ENCODE measurements around the gene TMOD3.

The TMOD3 gene

GRCh38 chr15:51938286-51938685 is 108.8 kb downstream of the TMOD3 start:
- no peak overlapping the region for H3K9ac ChIP-seq (ENCODE audit: insufficient read length)

DNA sequence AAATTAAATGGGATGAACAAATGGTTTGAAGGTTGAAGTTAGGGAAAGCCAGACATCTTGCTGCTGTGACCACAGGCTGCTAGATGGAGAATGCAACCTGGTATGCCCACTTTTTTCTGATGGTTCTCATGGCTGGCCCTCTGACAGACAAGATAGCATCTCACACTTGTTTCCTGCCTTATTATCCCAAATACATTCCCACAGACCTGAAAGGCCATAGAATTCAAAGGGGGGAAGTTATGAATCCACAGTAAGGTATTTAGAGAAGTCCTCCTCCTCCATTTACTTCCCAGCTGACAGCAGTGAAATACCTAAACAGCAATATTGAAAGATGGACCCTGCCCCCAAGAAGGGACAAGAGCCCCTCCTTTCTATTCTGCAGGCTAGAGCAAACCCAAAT is 109.8 kb downstream of the TMOD3 start:
- peaks cover 36% of the 10 kb centered on the region for H3K36me3 ChIP-seq (ENCODE audit: insufficient read depth, low read length)

More at GRCh38 chr15:51938286-51938685, 108.8 kb downstream of the TMOD3 start:
- Histone ChIP-seq H3K27ac (no peak overlapping the region), H3K9me3 (ENCODE audit: low read depth, low read length) (no peaks in the 10 kb centered on the region), H3K36me3 (ENCODE audit: insufficient read depth, low read length) (peaks cover 29% of the 10 kb centered on the region; the same call in 1 of the 2 replicates), H3K4me3 (no peak overlapping the region)
- TF ChIP-seq FOXP2 (optimal IDR thresholded peaks at IDR 0.05; ENCODE audit: control extremely low read depth, extremely low read length, insufficient read depth) (no peak), POLR2AphosphoS5 (IDR thresholded peaks at IDR 0.05; ENCODE audit: borderline replicate concordance, low read depth, low read length) (no peak), EZH2 (IDR thresholded peaks at IDR 0.05) (no peak)
- DNase-seq (ENCODE audit: low read depth, low spot score) = no peak

DNA sequence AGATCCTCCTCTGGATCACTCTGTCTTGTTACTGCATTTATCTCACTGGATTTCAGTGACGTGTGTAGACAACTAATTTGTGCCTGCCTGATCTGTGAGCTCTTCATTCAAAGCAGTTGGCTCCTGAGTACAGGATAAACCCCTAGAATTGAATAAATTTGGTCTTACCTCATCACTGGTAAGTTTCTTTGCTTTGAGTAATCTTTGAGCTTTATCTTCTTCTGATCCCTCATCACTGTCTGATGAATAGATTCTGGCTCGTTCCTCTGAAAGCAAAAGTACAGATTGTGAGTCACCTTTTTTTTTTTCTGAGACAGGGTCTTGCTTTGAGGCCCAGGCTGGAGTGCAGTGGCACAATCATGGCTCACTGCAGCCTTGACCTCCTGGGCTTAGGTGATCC is 117.7 kb downstream of the TMOD3 start:
- H3K9ac ChIP-seq (ENCODE audit: insufficient read length) = no peak overlapping the region
- H3K9me3 ChIP-seq (ENCODE audit: low read depth, low read length) = no peaks in the 10 kb centered on the region
- TF ChIP-seq EZH2 (IDR thresholded peaks at IDR 0.05) = no peak
- no peak for TF ChIP-seq FOXP2 (optimal IDR thresholded peaks at IDR 0.05; ENCODE audit: control extremely low read depth, extremely low read length, insufficient read depth)
- no peak for TF ChIP-seq POLR2AphosphoS5 (IDR thresholded peaks at IDR 0.05; ENCODE audit: borderline replicate concordance, low read depth, low read length)
- no peak overlapping the region for H3K4me3 ChIP-seq
- no peak for DNase-seq (ENCODE audit: low read depth, low spot score)
- H3K36me3 ChIP-seq (ENCODE audit: insufficient read depth, low read length) = peaks cover 73% of the 10 kb centered on the region
- no peak overlapping the region for H3K27ac ChIP-seq

More for the DNA sequence above, 109.8 kb downstream of the TMOD3 start:
- no peak for DNase-seq (ENCODE audit: low read depth, low spot score)
- Histone ChIP-seq H3K9me3 (ENCODE audit: low read depth, low read length) (no peaks in the 10 kb centered on the region), H3K9ac (ENCODE audit: insufficient read length) (no peak overlapping the region), H3K4me3 (no peak overlapping the region), H3K27ac (no peak overlapping the region)
- TF ChIP-seq EZH2 (IDR thresholded peaks at IDR 0.05) (no peak), FOXP2 (optimal IDR thresholded peaks at IDR 0.05; ENCODE audit: control extremely low read depth, extremely low read length, insufficient read depth) (no peak), POLR2AphosphoS5 (IDR thresholded peaks at IDR 0.05; ENCODE audit: borderline replicate concordance, low read depth, low read length) (no peak)

GRCh38 chr15:51952805-51953204 is 123.4 kb downstream of the TMOD3 start:
- Histone ChIP-seq H3K9me3 (ENCODE audit: low read depth, low read length) (no peaks in the 10 kb centered on the region), H3K4me3 (no peak overlapping the region), H3K36me3 (ENCODE audit: insufficient read depth, low read length) (peaks cover 85% of the 10 kb centered on the region), H3K27ac (no peak overlapping the region), H3K9ac (ENCODE audit: insufficient read length) (no peak overlapping the region)
- no peak for DNase-seq (ENCODE audit: low read depth, low spot score)
- no peak for TF ChIP-seq EZH2 (IDR thresholded peaks at IDR 0.05)
- TF ChIP-seq FOXP2 (optimal IDR thresholded peaks at IDR 0.05; ENCODE audit: control extremely low read depth, extremely low read length, insufficient read depth) = no peak
- TF ChIP-seq POLR2AphosphoS5 (IDR thresholded peaks at IDR 0.05; ENCODE audit: borderline replicate concordance, low read depth, low read length) = no peak

GRCh38 chr15:51955504-51955903 is 126.1 kb downstream of the TMOD3 start:
- Histone ChIP-seq H3K27ac (no peak overlapping the region), H3K9me3 (ENCODE audit: low read depth, low read length) (no peaks in the 10 kb centered on the region), H3K36me3 (ENCODE audit: insufficient read depth, low read length) (peaks cover 81% of the 10 kb centered on the region), H3K4me3 (no peak overlapping the region), H3K9ac (ENCODE audit: insufficient read length) (no peak overlapping the region)
- no peak for TF ChIP-seq POLR2AphosphoS5 (IDR thresholded peaks at IDR 0.05; ENCODE audit: borderline replicate concordance, low read depth, low read length)
- no peak for TF ChIP-seq FOXP2 (optimal IDR thresholded peaks at IDR 0.05; ENCODE audit: control extremely low read depth, extremely low read length, insufficient read depth)
- no peak for TF ChIP-seq EZH2 (IDR thresholded peaks at IDR 0.05)
- no peak for DNase-seq (ENCODE audit: low read depth, low spot score)
